ENCODE data around the gene MIA.

DNA sequence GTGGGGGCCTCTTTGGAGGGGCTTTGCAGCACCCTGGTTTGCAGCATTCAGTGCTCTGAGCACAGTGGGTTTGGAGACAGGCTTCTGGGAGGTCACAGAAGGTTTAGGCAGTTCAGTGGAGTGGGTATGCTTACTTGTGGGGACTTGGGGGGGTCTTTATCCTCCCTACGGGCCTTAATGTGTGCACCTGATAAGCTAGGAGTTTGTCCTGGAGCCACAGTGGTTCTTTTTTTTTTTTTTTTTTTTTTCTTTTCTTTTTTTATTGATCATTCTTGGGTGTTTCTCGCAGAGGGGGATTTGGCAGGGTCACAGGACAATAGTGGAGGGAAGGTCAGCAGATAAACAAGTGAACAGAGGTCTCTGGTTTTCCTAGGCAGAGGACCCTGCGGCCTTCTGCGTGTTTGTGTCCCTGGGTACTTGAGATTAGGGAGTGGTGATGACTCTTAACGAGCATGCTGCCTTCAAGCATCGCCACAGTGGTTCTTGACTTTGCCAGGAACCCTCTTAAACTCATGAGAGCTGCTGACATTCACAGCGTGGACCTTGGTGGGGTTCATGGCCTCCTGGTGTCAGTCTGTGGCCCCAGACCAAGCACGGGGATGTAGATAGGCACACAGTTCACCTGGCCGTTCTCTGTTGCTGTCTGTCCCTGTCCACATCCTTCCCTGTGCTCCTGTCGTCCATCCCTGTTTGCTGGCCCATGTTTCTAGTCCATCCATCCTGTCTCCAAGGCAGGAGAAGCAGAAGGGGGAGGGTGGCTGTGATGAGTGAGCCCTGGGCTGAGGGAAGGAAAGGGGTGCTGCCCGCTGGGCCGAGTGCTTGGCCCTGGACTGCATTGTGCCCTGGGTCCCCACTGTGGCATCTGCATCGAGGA, 26.3 kb downstream of the MIA start:
- TF ChIP-seq, protein P1, sequence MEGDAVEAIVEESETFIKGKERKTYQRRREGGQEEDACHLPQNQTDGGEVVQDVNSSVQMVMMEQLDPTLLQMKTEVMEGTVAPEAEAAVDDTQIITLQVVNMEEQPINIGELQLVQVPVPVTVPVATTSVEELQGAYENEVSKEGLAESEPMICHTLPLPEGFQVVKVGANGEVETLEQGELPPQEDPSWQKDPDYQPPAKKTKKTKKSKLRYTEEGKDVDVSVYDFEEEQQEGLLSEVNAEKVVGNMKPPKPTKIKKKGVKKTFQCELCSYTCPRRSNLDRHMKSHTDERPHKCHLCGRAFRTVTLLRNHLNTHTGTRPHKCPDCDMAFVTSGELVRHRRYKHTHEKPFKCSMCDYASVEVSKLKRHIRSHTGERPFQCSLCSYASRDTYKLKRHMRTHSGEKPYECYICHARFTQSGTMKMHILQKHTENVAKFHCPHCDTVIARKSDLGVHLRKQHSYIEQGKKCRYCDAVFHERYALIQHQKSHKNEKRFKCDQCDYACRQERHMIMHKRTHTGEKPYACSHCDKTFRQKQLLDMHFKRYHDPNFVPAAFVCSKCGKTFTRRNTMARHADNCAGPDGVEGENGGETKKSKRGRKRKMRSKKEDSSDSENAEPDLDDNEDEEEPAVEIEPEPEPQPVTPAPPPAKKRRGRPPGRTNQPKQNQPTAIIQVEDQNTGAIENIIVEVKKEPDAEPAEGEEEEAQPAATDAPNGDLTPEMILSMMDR (IDR thresholded peaks at IDR 0.05) = no peak
- no peak for TF ChIP-seq POLR2A (IDR thresholded peaks at IDR 0.05)

All from lower leg skin (tissue), 3 donors.